OCI-M1 (cell line): ENCODE measurements around the gene MRPL9.

Experiments
- DNase-seq: peaks from one replicate; lab custom pipeline; 2025; lab: John Stamatoyannopoulos, UW

MRPL9 gene

DNA sequence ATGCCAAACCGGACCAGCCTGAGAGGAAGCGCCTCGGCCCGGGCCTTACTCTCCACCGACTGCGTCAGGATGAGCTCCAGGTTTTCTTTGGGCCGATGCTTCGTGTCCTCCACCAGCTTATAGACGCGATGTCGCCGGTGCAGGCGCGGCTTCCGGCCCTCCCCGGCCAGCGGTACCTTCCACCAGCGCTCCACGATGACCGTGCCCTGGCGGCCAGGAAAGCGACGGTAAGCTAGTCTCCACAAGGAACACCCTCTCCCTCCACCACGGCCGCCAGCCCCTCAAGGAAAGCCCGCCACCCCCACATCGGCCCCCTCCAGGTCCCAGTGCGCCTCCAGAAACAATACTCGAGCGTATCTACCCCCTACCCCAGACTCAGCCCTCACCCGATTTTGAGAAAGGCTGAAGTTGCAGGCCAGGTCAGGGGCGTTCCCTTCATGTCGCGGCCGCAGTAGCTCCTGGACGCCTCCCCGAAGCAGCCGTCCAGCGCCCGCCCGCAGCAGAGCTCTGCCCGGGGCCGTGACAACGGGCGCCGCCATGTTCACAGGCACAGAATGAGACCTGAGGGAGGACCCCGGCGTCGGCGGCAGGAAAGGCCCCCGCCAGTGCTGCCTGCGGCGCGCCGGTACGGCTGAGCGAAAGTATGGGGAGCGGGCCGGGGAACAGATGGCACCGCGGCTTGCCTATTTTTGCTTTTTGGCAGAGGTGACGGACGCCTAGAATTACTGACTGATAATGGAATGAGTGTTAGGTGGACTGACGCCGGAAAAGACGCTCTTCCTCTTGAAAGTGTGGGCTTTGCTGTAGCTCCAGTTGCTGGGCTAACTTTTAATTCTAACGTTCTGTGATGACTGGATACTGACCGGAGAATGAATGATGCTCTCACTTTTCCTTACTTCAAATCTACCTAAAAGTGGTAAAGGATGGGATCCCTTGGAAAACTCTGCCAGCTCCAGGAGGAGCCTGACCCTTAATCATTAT, at the start of gene MRPL9:
Gene MRPL9, minus strand, starts transcription at position 556 of the 981 bp plus-strand sequence. Its CDS starts 17 bp downstream, at position 539.
- DNase-seq, result peak; percentile 92

DNA sequence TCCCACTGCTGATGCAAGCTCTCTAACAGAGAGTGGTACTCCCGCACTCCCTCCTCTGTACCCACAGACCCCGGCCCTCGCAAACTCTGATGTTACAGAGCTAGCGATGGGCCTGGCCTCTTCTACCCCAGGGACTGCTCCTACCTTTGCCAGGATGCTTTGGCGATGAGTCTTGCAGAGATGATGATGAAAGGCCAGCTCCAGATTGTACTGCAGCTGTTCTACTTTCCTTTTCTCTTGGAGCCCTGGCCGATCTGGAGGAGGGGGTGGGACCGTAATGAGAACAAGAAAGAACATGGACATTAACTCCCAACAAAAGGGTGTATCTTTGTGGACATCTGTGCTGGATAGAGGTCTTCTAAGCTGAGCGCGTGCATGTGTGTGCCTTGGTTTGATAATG, 47.9 kb upstream of the MRPL9 start:
- no peak for DNase-seq

GRCh38 chr1:151809985-151810556, 46.8 kb upstream of the MRPL9 start:
- no peak for DNase-seq

- DNase-seq, result no peak
These were observed 46.1 kb upstream of the MRPL9 start for GRCh38 chr1:151809290-151809984.

DNA sequence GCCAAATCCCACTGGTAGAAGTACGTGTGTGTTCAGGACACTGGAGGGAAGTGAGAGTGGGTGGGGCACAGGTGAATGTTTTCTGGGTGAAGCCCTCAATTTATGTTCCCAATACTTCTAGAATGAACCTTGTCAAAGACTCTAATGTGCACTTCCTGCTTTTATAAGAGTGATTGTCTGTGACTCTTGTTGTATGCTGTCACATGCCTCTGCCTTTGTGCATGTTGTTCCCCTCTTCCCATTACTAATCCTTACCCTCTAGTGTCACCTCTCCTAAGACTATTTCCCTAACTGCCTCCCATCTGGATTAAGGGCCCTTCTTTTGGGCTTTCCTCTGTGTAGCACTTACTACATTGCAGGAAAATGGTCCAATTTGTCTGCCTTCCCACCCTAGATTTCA, 44.5 kb upstream of the MRPL9 start:
- no peak for DNase-seq

DNA sequence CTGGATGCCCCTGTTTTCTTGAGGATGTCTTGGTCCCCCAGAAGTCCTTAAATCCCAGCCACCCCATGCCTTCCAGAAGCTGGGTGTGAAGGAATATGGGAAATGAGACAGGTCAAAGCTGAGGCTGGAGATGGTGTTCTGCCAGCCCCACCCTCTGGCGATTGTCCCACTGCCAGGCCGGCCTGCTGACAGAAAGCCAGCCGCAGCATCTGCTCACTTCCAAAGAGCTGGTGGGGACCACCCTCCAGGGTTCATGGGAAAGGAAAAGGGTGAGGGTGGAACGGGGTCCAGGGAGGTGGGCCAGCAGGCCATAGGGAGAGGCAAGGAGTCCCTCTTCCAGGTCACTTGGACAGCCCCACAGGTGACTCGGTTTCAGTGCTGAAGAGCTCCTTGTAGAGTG, 43.8 kb upstream of the MRPL9 start:
- DNase-seq, result no peak

DNA sequence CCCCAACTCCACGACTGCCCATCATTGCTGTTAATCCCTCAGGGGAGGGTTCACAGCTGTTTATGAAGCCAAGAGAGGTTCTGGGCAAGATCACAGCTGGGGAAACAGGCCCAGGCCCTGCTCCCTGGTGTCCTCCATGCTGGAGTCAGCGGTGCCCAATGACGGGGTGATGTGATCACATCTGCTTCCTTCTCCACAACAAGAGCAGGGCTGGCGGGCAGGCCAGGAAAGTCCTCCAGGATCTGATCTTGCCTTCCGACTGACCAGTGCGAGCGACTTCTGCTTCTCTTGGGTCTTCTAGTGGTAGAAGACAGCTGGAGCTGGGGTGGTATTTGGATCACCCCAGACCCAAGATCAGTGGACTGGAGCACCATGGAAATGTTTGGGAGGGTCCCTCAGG, 42.9 kb upstream of the MRPL9 start:
- DNase-seq, result no peak

DNA sequence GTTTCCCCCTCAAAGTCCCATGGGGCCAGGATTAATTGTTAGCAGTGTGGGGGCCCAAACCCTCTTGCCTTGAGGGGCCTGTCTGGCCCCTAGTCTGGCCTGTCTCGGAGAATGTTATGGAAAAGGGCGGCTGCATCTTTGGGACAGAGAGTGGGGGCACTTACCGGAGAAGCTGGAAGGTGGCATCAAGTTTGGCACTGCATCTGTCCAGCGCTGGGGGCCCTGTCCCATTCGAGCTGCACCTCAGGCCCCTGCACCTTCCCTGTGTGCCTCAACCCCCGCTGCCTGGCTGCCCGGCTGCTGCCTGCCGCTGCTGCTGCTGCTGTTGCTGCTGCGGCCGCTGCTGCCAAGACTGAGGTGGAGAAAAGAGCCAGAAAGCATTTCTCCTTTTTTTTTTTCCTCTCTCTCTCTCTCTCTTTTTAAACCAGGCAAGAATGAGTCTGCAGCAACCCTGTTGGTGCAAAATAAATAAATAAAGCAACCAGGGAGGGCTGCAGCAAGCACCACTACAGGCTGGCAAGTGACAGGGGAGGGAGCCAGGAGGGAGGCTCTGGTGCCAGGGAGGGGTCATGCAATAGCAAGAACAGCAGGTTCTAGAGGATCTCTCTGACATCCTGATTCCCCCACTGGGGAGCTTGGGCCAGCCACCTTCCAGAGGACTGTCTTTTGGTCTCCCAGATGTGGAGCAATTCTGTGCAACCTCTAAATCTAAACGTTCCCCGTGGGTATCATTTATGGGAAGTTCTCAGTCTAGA, 41.9 kb upstream of the MRPL9 start, which contains the start of gene LINGO4:
Gene LINGO4, minus strand, starts transcription at position 354 of the 755 bp plus-strand sequence. CDS start 2,715 bp downstream, outside the sequence.
- DNase-seq, result no peak

GRCh38 chr1:151803915-151804314, 40.6 kb upstream of the MRPL9 start:
- DNase-seq, result no peak

- DNase-seq, result no peak
These were observed 39.9 kb upstream of the MRPL9 start for GRCh38 chr1:151803164-151803563.

DNA sequence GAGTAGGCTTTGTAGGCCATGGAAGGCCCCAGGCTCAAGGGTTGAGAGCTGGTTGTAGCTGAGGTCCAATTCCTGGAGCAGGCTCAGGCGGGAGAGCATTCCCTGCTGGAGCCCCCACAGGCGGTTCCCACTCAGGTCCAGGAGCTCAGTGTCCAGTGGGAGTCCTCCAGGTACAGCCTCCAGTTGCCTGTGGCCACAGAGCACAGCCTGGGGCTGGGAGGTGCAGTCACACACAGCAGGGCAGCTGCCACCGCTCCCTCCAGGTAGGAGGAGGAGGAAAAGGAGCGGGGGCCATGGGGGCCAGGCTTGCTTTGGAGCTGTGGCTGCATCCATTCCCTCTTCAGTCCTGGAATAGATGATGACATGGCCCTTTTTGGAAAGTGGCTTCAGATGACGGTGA, 39.1 kb upstream of the MRPL9 start:
- DNase-seq, result no peak

GRCh38 chr1:151801846-151802245, 38.5 kb upstream of the MRPL9 start:
- DNase-seq, result no peak

DNA sequence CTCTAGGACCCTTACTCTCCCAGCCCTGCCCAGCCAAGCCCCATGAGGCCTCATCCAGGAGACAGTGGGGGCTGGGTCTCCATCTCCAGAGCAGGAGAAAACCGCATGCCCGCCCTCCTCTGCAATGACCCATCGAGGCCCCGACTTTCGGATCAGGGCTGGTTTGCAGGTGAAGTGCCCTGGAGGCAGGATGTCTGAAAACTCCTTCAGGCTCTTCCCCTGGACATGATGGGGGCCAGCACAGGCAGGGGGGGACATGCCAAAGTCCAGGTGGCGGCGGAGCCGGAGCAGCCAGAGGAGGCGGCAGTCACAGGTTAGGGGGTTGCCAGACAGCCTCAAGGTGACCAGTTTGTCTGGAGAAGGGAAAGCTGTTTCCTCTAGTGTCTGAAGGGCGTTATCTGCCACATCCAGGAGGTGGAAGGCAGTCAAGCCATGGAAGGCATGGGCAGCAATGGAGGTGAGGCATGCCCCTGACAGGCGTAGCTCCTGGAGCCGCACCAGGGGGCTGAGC, 38.1 kb upstream of the MRPL9 start:
- DNase-seq, result no peak

DNA sequence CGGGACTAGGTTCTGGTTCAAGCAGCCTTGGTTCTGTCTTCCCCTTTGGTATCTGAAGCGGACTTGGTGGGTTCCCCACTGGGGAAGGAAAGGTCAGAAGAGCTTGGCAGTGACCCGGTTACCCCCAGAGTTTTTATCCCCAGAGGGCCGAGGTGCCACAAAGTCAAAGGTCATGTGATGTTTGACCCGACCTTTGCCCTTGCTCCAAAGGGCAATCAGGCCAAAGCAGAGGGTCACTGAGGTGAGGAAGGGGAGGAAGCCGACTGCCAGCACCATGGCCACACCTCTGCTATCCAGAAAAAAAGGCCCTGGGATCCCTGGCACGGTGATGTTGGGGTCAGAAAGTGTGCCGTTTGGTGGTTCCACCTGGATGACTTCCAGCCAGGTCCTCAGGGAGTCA, 37.5 kb upstream of the MRPL9 start:
- DNase-seq, result no peak

DNA sequence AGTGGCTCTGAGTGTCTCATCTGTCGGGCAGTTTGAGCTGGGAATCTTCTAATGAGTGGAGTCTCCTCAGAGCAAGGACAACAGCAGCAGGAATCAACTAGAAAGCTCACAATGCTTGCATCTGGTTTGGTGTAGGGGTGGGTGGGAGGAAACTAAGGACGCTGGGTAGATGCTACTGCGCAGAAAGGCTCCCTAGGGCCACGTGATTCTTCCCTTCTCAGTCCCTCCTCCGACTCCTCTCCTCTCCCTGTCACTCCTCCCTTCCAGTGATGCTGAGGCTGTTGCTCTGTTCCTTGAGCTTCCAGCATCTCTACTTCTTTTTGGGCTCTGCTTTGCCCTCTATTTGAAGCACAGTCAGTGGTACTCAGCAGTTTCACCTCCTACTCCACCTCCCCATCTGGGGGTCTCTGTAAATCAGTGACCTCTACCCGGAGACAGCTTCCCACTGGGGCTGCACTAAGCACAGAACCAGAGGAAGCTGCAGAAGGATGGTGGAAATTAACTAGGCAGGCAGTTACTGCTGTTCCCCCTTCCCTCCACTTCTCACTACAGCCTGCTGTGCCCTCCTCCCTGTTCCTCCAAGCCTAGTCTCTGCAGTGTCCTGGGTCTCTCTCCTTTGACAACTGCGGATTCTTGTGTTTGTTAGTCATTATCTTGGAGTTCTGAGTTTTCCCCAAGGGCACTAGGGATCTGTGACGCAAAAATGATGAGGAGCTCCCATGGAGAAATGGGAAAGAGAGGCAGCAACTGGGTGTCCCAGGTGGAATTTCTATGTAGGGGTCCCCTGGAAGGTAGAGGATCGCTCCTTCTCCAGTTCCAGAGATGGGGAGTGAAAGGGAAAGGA, 36.1 kb upstream of the MRPL9 start:
- DNase-seq, result no peak

DNA sequence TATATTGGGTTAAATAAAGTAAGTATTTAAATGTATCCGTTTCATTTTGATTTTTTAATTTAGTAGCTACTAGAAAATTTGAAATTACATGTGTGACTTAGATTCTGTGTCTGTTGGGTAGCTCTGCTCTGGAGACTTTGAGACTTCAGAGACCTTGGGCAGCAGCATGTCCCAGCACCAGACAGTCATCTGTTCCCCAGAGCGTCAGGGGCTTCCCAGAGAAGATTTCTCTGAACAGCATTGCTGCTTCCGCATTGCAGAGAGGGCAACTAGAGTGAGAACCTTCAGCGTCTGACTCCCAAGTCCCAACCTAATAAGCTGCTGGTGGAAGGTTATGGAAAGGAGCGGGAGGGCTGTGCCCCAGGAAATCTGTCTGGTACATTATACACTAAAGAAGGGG, 35.3 kb upstream of the MRPL9 start:
- DNase-seq, result no peak

DNA sequence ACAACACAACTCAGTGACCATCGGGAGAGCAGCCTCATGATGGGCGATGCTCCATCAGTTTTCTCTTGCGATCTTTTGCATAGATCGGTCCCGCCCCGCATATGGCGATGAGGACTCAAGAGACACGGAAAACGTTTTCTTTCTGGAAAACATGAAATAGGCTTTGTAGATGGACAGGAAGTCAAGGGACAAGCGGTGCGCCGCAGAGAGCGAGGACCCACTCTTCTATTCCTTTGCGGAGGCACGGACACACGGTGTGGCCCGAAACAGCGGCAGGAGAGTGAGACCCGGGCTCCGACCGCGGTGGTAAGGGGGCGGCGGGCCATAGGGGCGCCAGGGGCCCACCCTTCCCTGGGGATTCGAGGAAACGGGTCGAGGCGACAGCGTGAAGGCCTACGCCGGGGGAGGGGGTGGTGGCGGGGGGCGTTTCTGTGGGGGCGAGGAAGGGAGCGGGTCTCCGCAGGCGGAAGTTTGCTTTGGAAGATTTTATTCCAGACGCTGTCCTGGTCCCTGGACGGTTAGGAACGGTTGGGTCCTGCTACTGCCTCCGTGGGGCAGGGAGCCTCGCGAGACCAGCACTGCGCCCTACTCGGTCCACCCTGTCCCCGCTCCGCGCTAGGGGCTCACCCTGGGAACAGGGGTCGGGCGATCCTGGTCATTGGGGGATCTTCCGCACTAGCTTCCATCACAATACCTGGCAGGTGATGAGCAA, 27.8 kb upstream of the MRPL9 start:
- DNase-seq, result no peak

DNA sequence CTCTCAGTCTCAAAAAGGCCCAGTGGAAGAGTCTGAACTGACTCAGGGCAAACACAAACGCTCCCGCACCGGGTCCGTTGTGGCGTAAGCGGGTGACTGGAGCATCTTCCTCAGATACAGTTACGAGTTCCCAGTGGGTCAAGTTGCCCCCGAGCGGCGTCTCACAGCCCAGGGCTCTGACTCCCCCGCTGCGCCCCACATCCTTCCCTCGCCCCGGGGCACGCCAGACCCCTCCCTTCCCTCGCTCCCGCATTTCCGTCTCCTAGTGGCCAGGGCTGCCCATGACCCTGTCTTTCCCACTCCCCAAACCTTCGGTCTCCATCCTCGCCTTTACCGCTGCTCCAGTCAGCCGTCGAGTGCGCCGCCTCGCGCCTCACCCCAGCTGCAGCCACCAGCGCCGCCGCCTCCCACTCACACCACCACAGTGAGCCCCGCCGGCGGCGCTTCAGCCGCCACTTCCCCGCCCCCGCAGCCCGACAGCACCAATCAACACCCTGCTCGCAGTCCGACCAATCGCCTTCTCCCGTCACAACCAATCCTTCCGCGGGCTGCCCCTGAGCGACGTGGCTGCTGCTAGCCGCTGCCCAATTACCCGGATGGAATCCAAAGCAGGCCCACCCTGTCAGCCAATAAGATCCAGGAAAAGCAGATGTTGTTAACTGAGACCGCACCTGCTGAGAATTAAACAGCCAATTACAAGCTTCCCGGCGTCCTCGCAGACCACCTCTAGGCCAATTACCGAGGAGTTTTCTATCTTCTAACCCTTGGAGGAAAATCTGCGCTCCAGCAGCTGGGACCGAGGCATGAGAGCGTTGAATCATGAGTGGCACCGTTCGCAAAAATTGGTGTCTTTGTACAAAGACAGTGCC, 27.0 kb upstream of the MRPL9 start, which contains the start of gene TDRKH:
Gene TDRKH, minus strand, starts transcription at position 430 of the 869 bp plus-strand sequence. CDS start 7,478 bp downstream, outside the sequence.
- DNase-seq, result peak; percentile 99

GRCh38 chr1:151787689-151788088, 24.4 kb upstream of the MRPL9 start:
- no peak for DNase-seq
